Skeletal muscle satellite cell (primary cell): ENCODE data around the gene ILF3.

Experiments
- H3K27me3 ChIP-seq: 2 replicates; pipeline ENCODE4 v1.7.0; 2013; ENCODE audit warnings: low read length; ENCODE audit not compliant: control insufficient read depth, insufficient read depth
- H3K36me3 ChIP-seq: 2 replicates; pipeline ENCODE4 v1.7.0; 2013; ENCODE audit warnings: mild to moderate bottlenecking, control low read depth, low read length; ENCODE audit not compliant: insufficient read depth
- H3K4me1 ChIP-seq: 2 replicates; pipeline ENCODE4 v1.7.0; 2013; ENCODE audit warnings: low read length; ENCODE audit not compliant: control insufficient read depth, insufficient read depth
- H3K4me2 ChIP-seq: 2 replicates; pipeline ENCODE4 v1.7.0; 2013; ENCODE audit warnings: mild to moderate bottlenecking, low read length
- H3K4me3 ChIP-seq: 2 replicates; pipeline ENCODE4 v1.7.0; 2013; ENCODE audit warnings: low read length
- H3K9ac ChIP-seq: 2 replicates; pipeline ENCODE4 v1.7.0; 2013; ENCODE audit warnings: mild to moderate bottlenecking, low read depth, low read length, moderate library complexity
- H3K9me3 ChIP-seq: replicated peaks from 2 replicates; pipeline ENCODE4 v1.7.0; 2013; ENCODE audit warnings: mild to moderate bottlenecking, control low read depth, low read length

The ILF3 gene

GRCh38 chr19:10708291-10708690 lies 54.1 kb downstream of the ILF3 start:
- no peak overlapping the region for H3K4me3 ChIP-seq
- H3K4me2 ChIP-seq = no peak overlapping the region
- H3K9me3 ChIP-seq = no peaks in the 10 kb centered on the region
- peaks cover 24% of the 10 kb centered on the region for H3K36me3 ChIP-seq
- no peaks in the 10 kb centered on the region for H3K27me3 ChIP-seq
- H3K4me1 ChIP-seq = no peaks in the 10 kb centered on the region
- H3K9ac ChIP-seq = no peak overlapping the region

DNA sequence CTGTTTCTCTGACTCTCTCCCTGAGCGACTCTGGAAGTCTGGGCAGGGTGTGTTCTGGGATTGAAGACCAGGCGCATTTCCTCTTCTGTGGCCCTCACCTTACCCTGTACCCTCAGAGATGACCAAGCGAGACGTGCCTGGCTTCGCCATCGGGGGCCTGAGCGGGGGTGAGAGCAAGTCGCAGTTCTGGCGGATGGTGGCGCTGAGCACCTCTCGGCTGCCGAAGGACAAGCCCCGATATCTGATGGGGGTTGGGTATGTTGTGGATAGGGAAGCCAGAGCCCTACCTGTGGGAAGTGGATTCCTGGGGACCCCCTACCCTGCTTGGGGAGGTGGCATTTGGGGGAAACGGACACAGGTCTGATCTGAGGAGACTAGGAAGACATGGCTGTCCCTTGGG lies 57.9 kb downstream of the ILF3 start:
- Histone ChIP-seq H3K4me2 (no peak overlapping the region), H3K9me3 (no peaks in the 10 kb centered on the region), H3K36me3 (peaks cover 34% of the 10 kb centered on the region), H3K27me3 (no peaks in the 10 kb centered on the region), H3K4me3 (no peak overlapping the region), H3K9ac (no peak overlapping the region), H3K4me1 (peaks cover under 1% of the 10 kb centered on the region)

GRCh38 chr19:10712754-10713153 lies 58.6 kb downstream of the ILF3 start:
- no peaks in the 10 kb centered on the region for H3K27me3 ChIP-seq
- H3K4me3 ChIP-seq = no peak overlapping the region
- no peak overlapping the region for H3K4me2 ChIP-seq
- H3K4me1 ChIP-seq = peaks cover 2% of the 10 kb centered on the region
- peaks cover 28% of the 10 kb centered on the region for H3K36me3 ChIP-seq
- H3K9ac ChIP-seq = no peak overlapping the region
- no peaks in the 10 kb centered on the region for H3K9me3 ChIP-seq

- Histone ChIP-seq H3K27me3 (no peaks in the 10 kb centered on the region), H3K9ac (no peak overlapping the region), H3K4me3 (no peak overlapping the region), H3K36me3 (peaks cover 26% of the 10 kb centered on the region), H3K4me1 (peaks cover 2% of the 10 kb centered on the region), H3K4me2 (no peak overlapping the region), H3K9me3 (no peaks in the 10 kb centered on the region)
Measured at GRCh38 chr19:10713317-10713716, 59.2 kb downstream of the ILF3 start.

DNA sequence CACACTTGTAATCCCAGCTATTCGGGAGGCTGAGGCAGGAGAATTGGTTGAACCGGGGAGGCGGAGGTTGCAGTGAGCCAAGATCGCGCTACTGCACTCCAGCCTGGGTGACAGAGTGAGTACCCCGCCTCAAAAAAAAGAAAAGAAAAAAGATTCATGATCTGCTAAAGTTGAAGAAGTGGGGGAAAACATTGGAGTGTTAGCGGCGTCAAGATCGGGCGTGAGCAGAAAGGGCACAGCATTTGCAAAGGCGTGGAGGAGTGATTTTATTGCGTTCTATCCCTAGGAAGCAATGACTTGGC lies 62.9 kb downstream of the ILF3 start:
- Histone ChIP-seq H3K9ac (peak overlapping the region; percentile 27), H3K4me2 (peak overlapping the region; percentile 80), H3K27me3 (no peaks in the 10 kb centered on the region), H3K4me1 (peaks cover 11% of the 10 kb centered on the region), H3K9me3 (no peaks in the 10 kb centered on the region), H3K36me3 (peaks cover 21% of the 10 kb centered on the region), H3K4me3 (peak overlapping the region; percentile 58)

GRCh38 chr19:10717356-10718204 lies 63.4 kb downstream of the ILF3 start, which contains the start of gene DNM2:
TSS of gene DNM2 (plus strand) at chr19:10718079. CDS start at chr19:10718243, 164 bp downstream.
- Histone ChIP-seq H3K36me3 (peaks cover 17% of the 10 kb centered on the region), H3K4me2 (peak within 1 kb of the TSS; percentile 96), H3K4me3 (peak within 1 kb of the TSS; percentile 91), H3K9ac (peak within 1 kb of the TSS; percentile 97), H3K27me3 (no peaks in the 10 kb centered on the region), H3K9me3 (no peaks in the 10 kb centered on the region), H3K4me1 (peaks cover 11% of the 10 kb centered on the region)

GRCh38 chr19:10718205-10719196 lies 64.4 kb downstream of the ILF3 start:
- Histone ChIP-seq H3K27me3 (no peaks in the 10 kb centered on the region), H3K9ac (peak overlapping the region; percentile 97), H3K36me3 (peaks cover 15% of the 10 kb centered on the region), H3K4me3 (peak overlapping the region; percentile 91), H3K4me2 (peak overlapping the region; percentile 96), H3K9me3 (no peaks in the 10 kb centered on the region), H3K4me1 (peaks cover 11% of the 10 kb centered on the region)

DNA sequence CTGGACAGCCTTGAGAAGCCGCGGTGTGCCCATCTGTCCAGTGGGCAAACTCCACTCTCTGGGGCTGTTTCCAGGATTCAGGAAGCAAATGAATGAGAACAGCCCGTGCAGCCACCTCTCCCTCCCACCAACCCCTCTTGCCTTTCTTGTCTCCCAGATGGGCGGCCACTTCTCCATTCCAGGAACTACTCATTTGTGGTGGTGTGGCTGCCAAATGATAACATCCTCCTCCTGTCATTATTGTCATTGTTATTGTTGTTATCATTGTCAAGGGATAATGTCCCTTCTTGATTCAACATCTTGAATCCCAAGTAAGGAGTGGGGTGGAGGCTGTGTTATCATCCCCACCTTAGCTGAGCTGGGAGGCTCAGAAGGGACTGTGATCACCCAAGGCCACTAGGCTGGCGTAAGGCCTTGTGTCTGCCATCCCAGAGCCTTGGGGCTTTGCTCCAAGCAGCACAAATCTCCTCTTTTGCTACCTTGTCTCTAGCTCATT lies 65.4 kb downstream of the ILF3 start:
- peak overlapping the region; percentile 97 for H3K9ac ChIP-seq
- H3K36me3 ChIP-seq = peaks cover 8% of the 10 kb centered on the region
- peaks cover 11% of the 10 kb centered on the region for H3K4me1 ChIP-seq
- peak overlapping the region; percentile 91 for H3K4me3 ChIP-seq
- H3K9me3 ChIP-seq = no peaks in the 10 kb centered on the region
- H3K27me3 ChIP-seq = no peaks in the 10 kb centered on the region
- peak overlapping the region; percentile 96 for H3K4me2 ChIP-seq

DNA sequence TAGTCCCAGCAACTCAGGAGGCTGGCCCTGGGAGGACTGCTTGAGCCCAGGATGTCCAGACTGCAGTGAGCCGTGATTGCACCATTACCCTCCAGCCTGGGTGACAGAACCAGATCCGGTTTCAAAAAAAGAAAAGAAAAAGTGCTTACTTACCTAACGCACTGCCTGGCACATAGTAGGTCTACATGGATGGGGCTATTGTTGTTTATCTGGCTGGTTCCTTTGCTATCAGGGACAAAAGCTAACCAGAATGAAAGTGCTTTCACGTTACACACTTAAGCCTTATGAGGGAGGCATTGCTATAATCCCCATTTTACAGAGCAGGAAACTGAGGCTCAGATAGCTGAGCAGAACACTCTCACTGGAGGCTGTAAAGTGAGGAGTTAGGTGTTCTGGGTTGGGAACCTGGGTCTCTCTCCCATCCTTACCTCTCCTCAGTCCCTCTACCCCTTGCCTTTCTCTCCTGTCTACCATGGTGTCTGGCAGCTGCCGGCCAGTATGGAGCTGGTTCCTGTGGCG lies 66.5 kb downstream of the ILF3 start:
- Histone ChIP-seq H3K9ac (no peak overlapping the region), H3K4me1 (peaks cover 11% of the 10 kb centered on the region), H3K4me3 (no peak overlapping the region), H3K4me2 (no peak overlapping the region), H3K9me3 (no peaks in the 10 kb centered on the region), H3K36me3 (peaks cover 6% of the 10 kb centered on the region), H3K27me3 (no peaks in the 10 kb centered on the region)

DNA sequence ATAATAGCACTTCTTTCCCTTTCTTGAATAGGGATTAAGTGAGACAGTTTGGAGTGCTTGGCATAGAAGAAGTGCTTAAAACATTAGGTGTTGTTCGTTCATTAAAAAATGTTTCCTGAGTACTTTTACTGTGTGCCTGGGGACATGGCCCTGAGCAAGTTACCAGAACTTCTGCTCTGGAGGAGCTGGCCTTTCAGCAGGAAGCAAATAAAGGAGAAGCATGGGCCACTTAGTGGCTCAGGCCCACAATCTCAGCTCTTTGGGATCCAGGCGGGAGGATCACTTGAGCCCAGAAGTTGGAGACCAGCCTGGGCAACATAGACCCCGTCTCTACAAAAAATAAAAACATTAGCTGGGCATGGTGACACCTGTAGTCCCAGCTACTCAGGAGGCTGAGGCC lies 69.4 kb downstream of the ILF3 start:
- H3K4me2 ChIP-seq = no peak overlapping the region
- no peak overlapping the region for H3K4me3 ChIP-seq
- peaks cover 9% of the 10 kb centered on the region for H3K4me1 ChIP-seq
- H3K9me3 ChIP-seq = no peaks in the 10 kb centered on the region
- H3K36me3 ChIP-seq = peaks cover 11% of the 10 kb centered on the region
- H3K9ac ChIP-seq = no peak overlapping the region
- no peaks in the 10 kb centered on the region for H3K27me3 ChIP-seq

- no peak overlapping the region for H3K4me3 ChIP-seq
- H3K9ac ChIP-seq = no peak overlapping the region
- H3K4me1 ChIP-seq = peaks cover 4% of the 10 kb centered on the region
- no peaks in the 10 kb centered on the region for H3K9me3 ChIP-seq
- H3K4me2 ChIP-seq = no peak overlapping the region
- H3K36me3 ChIP-seq = peaks cover 11% of the 10 kb centered on the region
- H3K27me3 ChIP-seq = no peaks in the 10 kb centered on the region
Measured at GRCh38 chr19:10724573-10725071, 70.5 kb downstream of the ILF3 start.
